Uterus (tissue), 4 donors: ENCODE data around the gene PODN. TPM values are rescaled to one million over a fixed set of nuclear protein-coding genes. Genes with fewer than 3 reads are reported as not detected.

ENCODE experiments used
- DNase-seq, 2 donors: peaks; one replicate each; pipeline ENCODE4 v3.0.0-alpha.2; 2019 to 2020
- H3K27ac ChIP-seq, 2 donors: fragments of 200-600 bp; sonication (generic); 1 replicate in 1 of 2; 2 replicates in 1 of 2; pipeline ENCODE4 v1.5.1; 2016 to 2018
- H3K27me3 ChIP-seq, 2 donors: fragments of 200-600 bp; sonication (generic); one replicate each; pipeline ENCODE4 v1.5.1; 2018 to 2019; ENCODE audit warnings: control low read depth in 1 of 2
- H3K36me3 ChIP-seq, 2 donors: fragments of 200-600 bp; sonication (generic); one replicate each; pipeline ENCODE4 v1.5.1; 2019; ENCODE audit warnings: control low read depth in 1 of 2
- H3K4me1 ChIP-seq, 2 donors: fragments of 200-600 bp; sonication (generic); one replicate each; pipeline ENCODE4 v1.5.1; 2018 to 2019; ENCODE audit warnings: control low read depth in 1 of 2
- H3K4me3 ChIP-seq, 2 donors: fragments of 200-600 bp; sonication (generic); 1 replicate in 1 of 2; 2 replicates in 1 of 2; pipeline ENCODE4 v1.5.1; 2018 to 2019; ENCODE audit warnings: mild to moderate bottlenecking in 1 of 2
- H3K9me3 ChIP-seq, 2 donors: fragments of 200-600 bp; sonication (generic); one replicate each; pipeline ENCODE4 v1.5.1; 2019; ENCODE audit warnings: control low read depth in 1 of 2
- POLR2A ChIP-seq, 2 donors: fragments of 450-650 bp; IDR thresholded peaks; one replicate each; pipeline ENCODE4 v1.6.1; 2016; ENCODE audit warnings: antibody characterized with exemption in 2 of 2, mild to moderate bottlenecking in 1 of 2, moderate library complexity in 1 of 2
- intact Hi-C: fragments of 100-400 bp; cut with DNase I; formaldehyde crosslinking; loops from one replicate; pipeline ENCODE4 v1.15.1; 2023; ENCODE audit warnings: low total_unique reads
- total RNA-seq, 4 donors: library from RNA; depleted of rRNA in 3 of 4; stranded (reverse); fragments of >200 nt in 3 of 4; gene quantifications; one replicate each; pipeline versions ENCODE4 v1.1.0 to v1.2.4, GENCODE V29; 2014 to 2023
- TF ChIP-seq, protein P1 (sequence below), 4 experiments: fragments of 200-600 bp in 2 of 4; fragments of 450-650 bp in 2 of 4; sonication (generic) in 2 of 4; IDR thresholded peaks; one replicate each; pipeline ENCODE4 v1.5.1; 2016 to 2019; ENCODE audit warnings: antibody characterized with exemption in 4 of 4, mild to moderate bottlenecking in 2 of 4, moderate library complexity in 1 of 4
- donor health status: DM: yes; HTN: yes; CAD: no.

PODN gene
- total RNA-seq, 4 donors from 2014 or later = 20.9 to 100 (median 71.8) TPM

DNA sequence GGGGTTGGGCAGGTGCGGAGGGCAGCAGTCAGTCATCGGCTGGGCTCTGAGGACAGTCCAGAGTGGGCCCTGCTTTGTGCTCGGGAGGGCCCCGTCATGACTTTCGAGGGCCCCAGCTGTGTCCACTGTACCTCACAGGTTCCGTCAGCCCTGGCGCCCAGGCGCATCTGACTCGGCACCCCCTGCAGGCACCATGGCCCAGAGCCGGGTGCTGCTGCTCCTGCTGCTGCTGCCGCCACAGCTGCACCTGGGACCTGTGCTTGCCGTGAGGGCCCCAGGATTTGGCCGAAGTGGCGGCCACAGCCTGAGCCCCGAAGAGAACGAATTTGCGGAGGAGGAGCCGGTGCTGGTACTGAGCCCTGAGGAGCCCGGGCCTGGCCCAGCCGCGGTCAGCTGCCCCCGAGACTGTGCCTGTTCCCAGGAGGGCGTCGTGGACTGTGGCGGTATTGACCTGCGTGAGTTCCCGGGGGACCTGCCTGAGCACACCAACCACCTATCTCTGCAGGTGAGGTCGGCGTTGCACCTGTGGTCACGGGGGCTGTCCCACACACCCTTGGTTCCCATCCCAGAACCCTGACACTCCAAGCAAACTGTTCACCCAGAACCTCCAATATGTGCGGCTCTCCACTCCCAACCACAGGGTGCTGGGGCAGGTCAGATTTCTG, 7.8 kb downstream of the PODN start:
- DNase-seq = peak; percentile 12 to 15
- Histone ChIP-seq H3K27ac (no peak overlapping the region), H3K4me1 (peaks cover 0 to 2% of the 10 kb centered on the region in 2 donors), H3K36me3 (no peaks in the 10 kb centered on the region), H3K9me3 (no peaks in the 10 kb centered on the region), H3K27me3 (no peaks in the 10 kb centered on the region), H3K4me3 (no peak overlapping the region)
- TF ChIP-seq, protein P1, sequence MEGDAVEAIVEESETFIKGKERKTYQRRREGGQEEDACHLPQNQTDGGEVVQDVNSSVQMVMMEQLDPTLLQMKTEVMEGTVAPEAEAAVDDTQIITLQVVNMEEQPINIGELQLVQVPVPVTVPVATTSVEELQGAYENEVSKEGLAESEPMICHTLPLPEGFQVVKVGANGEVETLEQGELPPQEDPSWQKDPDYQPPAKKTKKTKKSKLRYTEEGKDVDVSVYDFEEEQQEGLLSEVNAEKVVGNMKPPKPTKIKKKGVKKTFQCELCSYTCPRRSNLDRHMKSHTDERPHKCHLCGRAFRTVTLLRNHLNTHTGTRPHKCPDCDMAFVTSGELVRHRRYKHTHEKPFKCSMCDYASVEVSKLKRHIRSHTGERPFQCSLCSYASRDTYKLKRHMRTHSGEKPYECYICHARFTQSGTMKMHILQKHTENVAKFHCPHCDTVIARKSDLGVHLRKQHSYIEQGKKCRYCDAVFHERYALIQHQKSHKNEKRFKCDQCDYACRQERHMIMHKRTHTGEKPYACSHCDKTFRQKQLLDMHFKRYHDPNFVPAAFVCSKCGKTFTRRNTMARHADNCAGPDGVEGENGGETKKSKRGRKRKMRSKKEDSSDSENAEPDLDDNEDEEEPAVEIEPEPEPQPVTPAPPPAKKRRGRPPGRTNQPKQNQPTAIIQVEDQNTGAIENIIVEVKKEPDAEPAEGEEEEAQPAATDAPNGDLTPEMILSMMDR (IDR thresholded peaks at IDR 0.05) = no peak
- no peak for TF ChIP-seq POLR2A (IDR thresholded peaks at IDR 0.05)
- intact Hi-C loops = loop anchor here (10.0 kb wide), 1 partner anchor 115 kb away; no protein-coding TSS in a partner anchor

DNA sequence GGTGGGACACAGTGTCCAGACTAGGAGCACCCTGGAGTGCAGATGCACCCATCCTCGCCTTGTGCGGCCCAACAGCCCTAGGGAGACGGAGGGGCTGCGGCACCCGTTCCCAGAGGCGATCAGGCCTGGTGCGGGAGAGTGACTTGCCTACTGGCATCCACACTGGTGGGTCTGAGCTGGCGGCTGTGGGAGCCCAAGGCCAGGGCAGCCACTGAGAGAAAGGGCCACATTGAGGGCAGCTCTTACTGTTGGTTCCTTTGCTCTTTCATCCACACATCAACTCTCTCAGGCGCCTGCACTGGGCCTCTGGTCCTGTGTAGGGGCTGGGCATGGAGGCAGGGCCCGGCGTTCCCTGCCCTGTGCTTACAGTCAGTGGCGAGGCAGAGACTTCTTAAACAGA, 8.6 kb downstream of the PODN start:
- intact Hi-C loops = no loop called here
- Histone ChIP-seq H3K4me3 (no peak overlapping the region), H3K27me3 (no peaks in the 10 kb centered on the region), H3K9me3 (no peaks in the 10 kb centered on the region), H3K36me3 (no peaks in the 10 kb centered on the region), H3K27ac (no peak overlapping the region), H3K4me1 (peaks cover 0 to 2% of the 10 kb centered on the region in 2 donors)
- DNase-seq = no peak
- no peak for TF ChIP-seq POLR2A (IDR thresholded peaks at IDR 0.05)
- TF ChIP-seq, protein P1 (IDR thresholded peaks at IDR 0.05) = no peak

DNA sequence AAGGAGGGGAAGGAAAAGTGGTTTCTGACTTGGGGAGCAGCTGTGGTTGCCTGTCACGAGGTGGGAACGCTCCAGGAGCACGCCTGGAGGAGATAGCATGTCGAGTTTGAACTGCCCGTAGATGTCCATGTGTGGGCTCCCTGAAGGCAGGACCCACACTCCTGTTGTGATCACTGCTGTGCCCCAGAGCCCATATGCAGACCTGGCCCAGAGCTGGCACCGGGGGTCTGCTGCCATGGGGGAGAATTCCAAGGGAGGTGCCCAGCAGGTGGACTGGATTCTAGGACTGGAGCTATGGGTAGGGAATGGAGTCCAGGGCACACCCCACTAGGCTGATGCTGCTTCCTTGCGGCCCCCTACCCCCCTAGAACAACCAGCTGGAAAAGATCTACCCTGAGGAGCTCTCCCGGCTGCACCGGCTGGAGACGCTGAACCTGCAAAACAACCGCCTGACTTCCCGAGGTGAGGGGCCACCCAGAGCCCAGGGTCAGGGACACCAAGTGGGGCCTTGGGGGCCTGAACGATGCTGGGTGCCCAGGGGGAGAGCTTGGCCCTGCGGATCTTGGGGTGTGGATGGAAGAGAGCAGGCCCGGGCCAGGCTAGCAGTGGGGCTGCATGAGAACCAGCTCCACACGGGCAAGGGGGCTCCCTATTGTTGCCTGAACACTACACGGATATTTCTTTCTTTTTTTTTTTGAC, 9.3 kb downstream of the PODN start:
- H3K9me3 ChIP-seq = no peaks in the 10 kb centered on the region
- H3K36me3 ChIP-seq = no peaks in the 10 kb centered on the region
- intact Hi-C loops = no loop called here
- no peaks in the 10 kb centered on the region for H3K27me3 ChIP-seq
- H3K4me3 ChIP-seq = no peak overlapping the region
- no peak overlapping the region for H3K27ac ChIP-seq
- TF ChIP-seq POLR2A (IDR thresholded peaks at IDR 0.05) = no peak
- TF ChIP-seq, protein P1 (IDR thresholded peaks at IDR 0.05) = no peak
- H3K4me1 ChIP-seq = peaks cover 0 to 2% of the 10 kb centered on the region in 2 donors
- peak in 1 of 2 donors; percentile 14 for DNase-seq

DNA sequence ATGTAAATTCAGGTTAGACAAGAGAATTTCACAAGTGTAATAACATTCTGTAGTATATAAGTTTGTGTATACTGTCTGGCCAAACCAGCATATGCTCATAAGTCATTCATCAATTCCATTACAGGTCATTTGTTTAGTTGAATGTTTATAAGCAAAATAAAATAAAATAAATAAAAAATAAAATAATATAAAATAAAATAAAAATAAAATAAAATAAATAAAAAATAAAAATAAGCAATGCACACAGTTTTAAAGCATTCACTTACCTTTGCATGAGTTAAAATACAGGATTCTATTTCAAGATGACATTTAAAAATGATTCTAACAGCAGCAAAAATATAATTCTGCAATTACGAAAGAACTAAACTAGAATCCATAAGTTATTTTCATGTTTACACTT, 9.9 kb downstream of the PODN start:
- H3K27me3 ChIP-seq = no peaks in the 10 kb centered on the region
- no peaks in the 10 kb centered on the region for H3K9me3 ChIP-seq
- TF ChIP-seq POLR2A (IDR thresholded peaks at IDR 0.05) = no peak
- TF ChIP-seq, protein P1 (IDR thresholded peaks at IDR 0.05) = no peak
- H3K36me3 ChIP-seq = no peaks in the 10 kb centered on the region
- DNase-seq = no peak
- H3K4me3 ChIP-seq = no peak overlapping the region
- intact Hi-C loops = no loop called here
- peaks cover 0 to 2% of the 10 kb centered on the region in 2 donors for H3K4me1 ChIP-seq
- no peak overlapping the region for H3K27ac ChIP-seq

DNA sequence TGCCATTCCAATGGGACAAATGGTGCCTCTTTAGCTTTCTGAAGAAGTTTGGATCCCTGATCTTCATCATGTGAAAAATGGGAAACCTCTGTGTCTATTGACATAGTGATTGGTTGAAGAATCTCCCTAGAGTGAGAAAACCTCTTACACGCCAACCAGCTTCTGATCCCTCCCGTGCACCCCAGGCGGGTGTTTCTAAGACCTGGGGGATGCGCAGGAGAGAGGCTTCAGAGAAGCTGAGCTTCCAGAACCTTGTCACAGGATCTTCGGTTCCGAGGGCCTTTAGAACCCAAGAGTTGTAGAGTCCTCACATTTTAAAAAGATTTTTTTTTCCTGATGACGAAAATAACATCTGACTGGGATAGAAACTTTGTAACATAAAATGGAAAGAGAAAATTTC, 11.3 kb downstream of the PODN start:
- TF ChIP-seq POLR2A (IDR thresholded peaks at IDR 0.05) = no peak
- TF ChIP-seq, protein P1 (IDR thresholded peaks at IDR 0.05) = no peak
- Histone ChIP-seq H3K9me3 (no peaks in the 10 kb centered on the region), H3K27me3 (no peaks in the 10 kb centered on the region), H3K4me1 (no peaks in the 10 kb centered on the region), H3K4me3 (no peak overlapping the region), H3K36me3 (no peaks in the 10 kb centered on the region), H3K27ac (peak overlapping the region; percentile 53 to 70)
- no peak for DNase-seq
- intact Hi-C loops = no loop called here
